Stimulated activated CD4-positive, alpha-beta T cell treated with anti-CD3 and anti-CD28 coated beads, Interleukin-12 subunit alpha, Interleukin-12 subunit beta, amount 100 ng/mL, for 48 hours (primary cell): Measurements from ENCODE around the gene IL20.
"Not testable (repeated sequence)": the region's sequence is repeated elsewhere in the genome, so short reads cannot be mapped to it uniquely, and the experiment has no call there.

Experiments used
- DNase-seq, 3 donors: peaks; one replicate each; pipeline ENCODE4 v3.0.0-alpha.2; 2020; ENCODE audit warnings: low read depth in 2 of 3, low spot score in 1 of 3

Gene IL20

DNA sequence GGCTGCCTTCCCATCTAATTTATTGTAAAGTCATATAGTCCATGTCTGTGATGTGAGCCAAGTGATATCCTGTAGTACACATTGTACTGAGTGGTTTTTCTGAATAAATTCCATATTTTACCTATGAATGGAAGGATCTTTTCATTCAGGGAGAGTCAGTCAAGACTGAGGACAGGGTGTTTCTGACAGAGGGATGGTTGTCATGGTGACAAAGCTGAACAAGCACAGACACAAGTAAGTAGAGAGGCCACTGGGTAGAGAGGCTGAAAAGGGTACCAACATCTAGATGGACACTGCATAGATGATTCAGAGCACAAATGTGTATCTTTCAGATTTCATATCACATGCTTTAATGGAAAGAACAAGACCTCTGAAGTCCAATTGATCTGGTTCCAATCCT is 22.6 kb upstream of the IL20 start:
- DNase-seq: no peak

- DNase-seq: no peak
Observed at GRCh38 chr1:206843626-206844025, 21.8 kb upstream of the IL20 start.

GRCh38 chr1:206846487-206846886 is 18.9 kb upstream of the IL20 start:
- DNase-seq: no peak

DNA sequence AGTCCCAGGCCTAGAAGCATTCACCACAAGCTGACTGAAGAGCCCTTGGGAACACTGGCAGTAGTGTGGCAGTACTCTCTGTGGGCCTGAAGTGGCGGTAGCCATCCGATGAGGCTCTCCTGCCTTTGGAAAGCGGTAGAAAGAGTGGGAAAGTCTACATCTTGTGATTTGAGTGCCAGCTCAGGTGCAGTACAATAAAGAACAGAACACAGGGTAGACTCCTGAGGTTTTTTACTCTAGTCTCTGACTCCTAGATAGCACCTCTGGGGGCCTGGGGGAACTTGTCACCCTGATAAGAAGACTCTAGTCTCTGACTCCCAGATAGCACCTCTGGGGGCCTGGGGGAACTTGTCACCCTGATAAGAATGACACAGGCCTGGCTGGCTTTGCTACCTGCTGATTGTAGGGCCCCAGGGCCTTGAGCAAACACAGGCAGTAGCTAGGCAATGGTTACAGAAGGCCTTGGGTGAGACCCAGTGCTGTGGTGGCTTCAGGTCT is 18.0 kb upstream of the IL20 start:
- no peak for DNase-seq

DNA sequence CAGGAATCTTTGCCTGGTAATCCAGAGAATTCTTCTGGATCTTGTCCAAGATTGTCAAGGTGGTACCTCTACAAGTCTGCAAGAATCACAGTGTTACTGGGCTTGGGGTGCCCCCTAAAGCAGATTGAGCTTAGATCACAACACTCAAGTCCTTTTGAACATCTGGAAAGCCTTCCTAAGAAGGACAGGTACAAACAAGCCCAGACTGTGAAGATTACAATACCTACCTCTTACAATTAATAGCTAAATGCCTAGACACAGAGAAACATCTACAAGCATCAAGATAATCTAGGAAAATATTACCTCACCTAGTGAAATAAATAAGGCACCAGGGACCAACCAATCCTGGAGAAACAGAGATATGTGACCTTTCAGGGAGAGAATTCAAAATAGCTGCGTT is 17.5 kb upstream of the IL20 start:
- no peak for DNase-seq

- DNase-seq: no peak
Observed at GRCh38 chr1:206850401-206850800, 15.0 kb upstream of the IL20 start.

GRCh38 chr1:206851341-206852010 is 13.9 kb upstream of the IL20 start:
- no peak for DNase-seq

DNA sequence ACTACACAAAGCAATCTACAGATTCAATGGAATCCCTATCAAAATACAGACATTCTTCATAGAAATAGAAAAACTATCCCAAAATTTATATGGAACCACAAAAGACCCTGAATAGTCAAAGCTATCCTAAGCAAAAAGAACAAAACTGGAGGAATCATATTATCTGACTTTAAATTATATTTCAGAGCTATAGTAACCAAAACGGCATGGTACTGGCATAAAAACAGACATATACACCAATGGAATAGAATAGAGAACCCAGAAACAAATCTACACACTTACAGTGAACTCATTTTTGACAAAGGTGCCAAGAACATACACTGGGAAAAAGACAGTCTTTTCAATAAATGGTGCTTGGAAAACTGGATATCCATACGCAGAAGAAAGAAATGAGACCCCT is 12.8 kb upstream of the IL20 start:
- not testable (repeated sequence) for DNase-seq

DNA sequence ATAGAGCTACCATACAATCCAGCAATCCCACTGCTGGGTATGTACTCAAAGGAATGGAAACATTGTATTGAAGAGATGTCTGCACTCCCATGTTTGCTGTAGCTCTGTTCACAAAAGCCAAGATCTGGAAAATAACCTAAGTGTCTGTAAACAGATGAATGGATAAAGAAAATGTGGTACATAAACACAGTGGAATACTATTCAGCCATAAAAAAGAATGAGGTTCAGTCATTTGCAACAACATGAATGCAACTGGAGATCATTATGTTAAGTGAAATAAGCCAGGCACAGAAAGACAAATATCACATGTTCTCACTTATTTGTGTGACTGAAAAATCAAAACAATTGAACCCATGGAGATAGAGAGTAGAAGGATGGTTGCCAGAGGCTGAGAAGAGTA is 11.7 kb upstream of the IL20 start:
- DNase-seq: not testable (repeated sequence)

DNA sequence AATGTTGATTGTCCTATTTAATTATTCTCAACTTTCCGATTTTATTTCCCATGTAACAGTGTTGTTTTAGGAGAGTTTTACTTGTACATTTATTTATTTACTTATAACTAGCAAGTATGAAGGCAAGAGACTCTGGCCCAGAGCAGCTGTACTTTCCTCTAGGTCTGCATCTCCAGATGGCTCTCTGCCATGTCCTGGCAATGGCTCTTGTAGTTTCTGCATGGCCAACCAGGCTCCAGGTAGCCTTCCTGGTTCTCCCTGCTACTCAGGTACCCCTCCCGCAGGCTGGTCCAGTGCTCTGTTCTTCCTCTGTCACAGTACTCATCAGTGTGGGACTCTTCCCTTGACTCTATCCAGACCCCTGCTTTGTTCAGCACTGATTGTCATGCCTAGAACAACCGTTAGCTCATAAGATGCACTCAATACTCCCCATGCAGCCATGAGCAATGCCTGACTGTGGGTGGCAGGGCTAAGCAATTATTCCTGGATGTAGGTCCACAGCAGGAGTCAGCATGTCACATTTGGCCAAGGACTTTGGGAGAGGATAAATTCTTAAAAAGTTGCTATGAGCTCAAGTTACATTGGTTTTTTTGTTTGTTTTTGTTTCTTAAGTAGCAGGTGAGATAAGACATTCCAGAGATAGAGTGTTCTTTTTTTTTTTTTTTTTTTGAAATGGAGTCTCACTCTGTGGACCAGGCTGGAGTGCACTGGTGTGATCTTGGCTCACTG is 10.9 kb upstream of the IL20 start:
- DNase-seq: no peak

DNA sequence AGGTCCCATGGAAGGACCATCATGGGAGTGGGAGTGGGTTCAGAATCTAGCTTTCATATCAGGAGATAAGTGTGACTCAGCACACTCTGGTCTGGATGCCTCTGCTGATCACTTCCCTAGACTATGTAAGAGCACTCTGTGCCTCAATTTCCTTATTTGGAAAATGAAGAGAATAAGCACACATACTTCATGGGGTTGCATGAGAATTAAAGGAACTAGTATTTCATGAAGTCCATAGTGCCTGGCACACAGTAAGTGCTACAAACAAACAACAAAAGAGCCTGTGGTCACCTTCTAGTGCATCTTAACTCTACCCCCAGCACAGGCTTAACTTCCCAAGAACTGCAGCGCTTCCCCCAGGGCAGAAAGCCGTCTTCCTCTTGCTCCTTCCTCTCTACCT is 9.6 kb upstream of the IL20 start:
- DNase-seq: no peak

DNA sequence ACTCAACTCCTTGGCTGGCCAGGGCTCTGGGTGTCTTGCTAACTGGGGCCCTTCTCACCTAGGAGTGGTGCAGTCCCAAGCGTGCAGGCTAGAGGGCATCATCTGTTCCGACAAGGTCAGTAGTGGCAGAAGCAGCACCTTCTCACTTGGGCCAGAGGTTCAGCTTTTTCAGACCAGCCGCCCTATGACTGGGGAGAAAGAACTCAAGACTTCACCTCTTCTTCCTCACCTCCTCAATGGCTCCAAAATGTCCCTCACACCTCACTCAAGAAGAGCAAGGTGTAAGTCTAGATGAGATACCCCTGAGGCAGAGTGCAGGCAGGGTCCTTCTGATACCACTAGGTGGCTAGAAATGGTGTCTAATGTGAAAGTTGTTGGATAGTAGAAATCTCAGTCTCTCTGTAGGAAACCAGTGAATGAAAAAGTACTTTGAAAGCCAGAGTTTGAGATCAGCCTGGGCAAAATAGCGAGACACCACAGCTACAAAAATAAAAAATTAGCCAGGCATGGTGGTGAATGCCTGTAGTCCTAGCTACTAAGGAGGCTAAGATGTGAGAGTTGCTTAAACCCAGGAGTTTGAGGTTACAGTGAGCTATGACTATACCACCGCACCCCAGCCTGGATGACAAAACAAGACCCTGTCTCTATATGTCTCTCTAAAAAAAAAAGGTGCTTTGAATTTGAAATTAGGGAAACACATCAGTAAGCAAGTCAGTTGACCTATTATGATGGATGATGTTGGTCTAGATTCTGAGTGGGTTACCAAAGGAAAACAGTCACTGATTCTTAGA is 8.6 kb upstream of the IL20 start:
- DNase-seq: no peak

DNA sequence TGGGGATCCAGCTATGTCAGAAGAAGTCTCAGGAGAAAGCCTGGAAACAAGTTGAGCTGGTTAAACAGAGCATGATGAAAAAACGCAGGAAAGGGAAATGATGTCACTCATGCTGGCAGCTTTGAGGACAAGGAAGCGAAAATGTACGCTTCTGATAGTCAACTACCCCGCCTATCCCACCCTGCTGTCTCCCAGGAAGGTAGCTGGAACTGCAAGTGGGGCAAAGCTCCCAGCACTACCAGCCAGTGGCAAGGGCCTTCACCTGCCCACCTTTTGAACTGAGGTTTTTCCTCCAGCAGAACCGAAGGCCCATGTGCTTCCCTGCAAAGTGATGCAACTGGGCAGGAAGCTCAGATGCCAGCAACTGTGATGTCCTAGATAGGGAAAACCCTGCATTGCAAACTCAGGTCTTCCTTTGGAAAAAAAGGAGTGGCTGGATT is 6.3 kb upstream of the IL20 start:
- DNase-seq: no peak

- DNase-seq: no peak
Observed at GRCh38 chr1:206860165-206860564, 5.3 kb upstream of the IL20 start.

- no peak for DNase-seq
Observed at GRCh38 chr1:206863266-206863665, 2.2 kb upstream of the IL20 start.

- DNase-seq: no peak
Observed at GRCh38 chr1:206866062-206866461, 639 bp downstream of the IL20 start.

DNA sequence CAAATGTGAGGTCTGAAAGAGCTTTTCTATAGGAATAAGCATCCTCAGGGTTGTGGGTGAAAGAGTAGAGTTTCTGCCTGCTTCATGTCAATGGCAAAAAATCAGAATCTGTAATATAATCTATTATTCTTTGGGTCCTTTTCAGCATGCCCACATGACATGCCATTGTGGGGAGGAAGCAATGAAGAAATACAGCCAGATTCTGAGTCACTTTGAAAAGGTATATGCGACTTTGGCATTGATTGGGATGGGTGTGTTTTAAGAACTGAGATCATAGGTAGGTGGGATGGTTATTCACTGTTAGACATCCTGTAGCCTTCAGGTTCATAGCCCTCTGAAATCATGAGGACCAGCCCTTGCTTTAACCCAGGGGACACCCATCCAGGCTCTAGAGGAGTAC is 1.8 kb downstream of the IL20 start:
- DNase-seq: no peak

- DNase-seq: no peak
Observed at GRCh38 chr1:206867716-206868115, 2.3 kb downstream of the IL20 start.

DNA sequence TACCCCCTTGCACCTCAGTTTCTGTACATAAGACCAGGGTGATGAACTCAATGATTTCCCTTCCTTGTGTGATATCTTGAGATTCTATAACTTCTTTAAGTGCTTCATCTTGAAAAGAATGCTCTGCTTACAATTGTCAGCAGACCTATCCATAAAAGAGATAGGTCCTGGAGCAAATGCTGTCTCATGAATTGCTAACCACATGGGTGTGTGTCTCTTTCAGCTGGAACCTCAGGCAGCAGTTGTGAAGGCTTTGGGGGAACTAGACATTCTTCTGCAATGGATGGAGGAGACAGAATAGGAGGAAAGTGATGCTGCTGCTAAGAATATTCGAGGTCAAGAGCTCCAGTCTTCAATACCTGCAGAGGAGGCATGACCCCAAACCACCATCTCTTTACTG is 2.8 kb downstream of the IL20 start:
- DNase-seq: no peak

DNA sequence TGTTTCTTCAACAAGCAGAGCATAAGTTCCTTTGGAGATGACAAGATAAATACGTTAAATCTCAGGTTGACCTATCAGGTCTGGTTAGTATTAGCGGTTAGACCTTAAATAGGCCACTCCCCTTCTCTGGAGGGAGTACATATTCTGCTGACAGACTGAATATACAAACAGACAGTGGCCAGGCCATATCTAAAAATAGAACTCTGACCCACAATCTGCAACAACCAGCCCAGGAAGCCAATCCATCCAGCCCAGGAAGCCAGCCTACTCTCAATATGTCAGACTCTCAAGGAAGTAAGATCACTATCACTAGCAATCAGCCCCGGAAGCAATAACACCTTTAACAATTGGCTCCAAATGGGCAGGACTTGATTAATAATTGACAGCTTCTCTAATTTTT is 6.7 kb downstream of the IL20 start:
- no peak for DNase-seq

DNA sequence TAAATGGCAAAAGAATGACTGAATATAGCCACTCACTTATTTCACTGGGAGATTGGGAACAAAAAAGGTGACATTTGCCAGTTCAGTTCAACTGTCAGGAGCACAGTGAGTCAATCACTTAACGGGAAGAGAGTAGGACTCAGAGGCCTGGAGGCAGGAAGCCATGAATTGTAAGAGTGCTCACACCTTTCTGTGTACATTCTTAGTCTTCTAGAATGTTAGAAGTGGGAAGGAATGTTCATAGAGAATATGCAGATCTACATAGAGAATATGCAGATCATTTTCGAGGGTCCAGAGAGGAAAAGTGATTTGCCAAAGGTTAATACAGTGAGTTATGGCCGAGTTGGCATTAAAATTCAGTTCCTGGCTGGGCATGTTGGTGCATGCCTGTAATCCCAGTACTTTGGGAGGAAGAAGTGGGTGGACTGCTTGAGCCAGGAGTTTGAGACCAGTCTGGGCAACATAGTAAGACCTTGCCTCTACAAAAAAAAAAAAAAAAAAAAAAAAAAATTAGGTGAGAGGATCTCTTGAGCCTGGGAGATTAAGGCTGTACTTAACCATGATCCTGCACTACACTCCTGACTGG is 8.3 kb downstream of the IL20 start:
- DNase-seq: no peak
